Lower lobe of right lung (tissue), 2 donors: ENCODE measurements around the gene SMIM35. TPM values are rescaled to one million over a fixed set of nuclear protein-coding genes. Genes with fewer than 3 reads are reported as not detected.

Experiments
- ATAC-seq, 2 donors: fragments of 200-7000 bp; cut with Tn5 transposase; one replicate each; pipeline ENCODE4 v1.9.1; 2020 to 2022; ENCODE audit warnings: mild to moderate bottlenecking in 2 of 2, moderate library complexity in 2 of 2
- DNase-seq: peaks from one replicate; pipeline ENCODE4 v3.0.0-alpha.2; 2020
- H3K27ac ChIP-seq: fragments of 200-600 bp; one replicate; pipeline ENCODE4 v1.8.0; 2022
- H3K27me3 ChIP-seq: fragments of 200-600 bp; one replicate; pipeline ENCODE4 v1.8.0; 2022; ENCODE audit warnings: low read depth
- H3K36me3 ChIP-seq: fragments of 200-600 bp; one replicate; pipeline ENCODE4 v1.8.0; 2022; ENCODE audit warnings: mild to moderate bottlenecking
- H3K4me1 ChIP-seq: fragments of 200-600 bp; one replicate; pipeline ENCODE4 v1.8.0; 2022
- H3K4me3 ChIP-seq: fragments of 200-600 bp; one replicate; pipeline ENCODE4 v1.8.0; 2022; ENCODE audit warnings: mild to moderate bottlenecking
- H3K9me3 ChIP-seq: fragments of 200-600 bp; one replicate; pipeline ENCODE4 v1.8.0; 2022
- intact Hi-C: fragments of 100-400 bp; cut with DNase I; formaldehyde crosslinking; loops from one replicate; pipeline ENCODE4 v1.11.0; 2022
- total RNA-seq: library from RNA; stranded (reverse); fragmentation: NEBNext Ultra II Directional; extraction: Animal tissue kit (Norgen Biotek cat#: 25700); gene quantifications from one replicate; pipeline ENCODE4 v1.2.1, GENCODE V29; 2021
- TF ChIP-seq, protein P1 (sequence below): fragments of 200-600 bp; IDR thresholded peaks from one replicate; pipeline ENCODE4 v1.8.0; 2022; ENCODE audit warnings: antibody characterized with exemption, mild to moderate bottlenecking
- donor health status: DM: no; HTN: yes; CAD: no; lungs with severe emphysema.

The SMIM35 gene
- total RNA-seq, 1 donor from 2014 or later: not detected

DNA sequence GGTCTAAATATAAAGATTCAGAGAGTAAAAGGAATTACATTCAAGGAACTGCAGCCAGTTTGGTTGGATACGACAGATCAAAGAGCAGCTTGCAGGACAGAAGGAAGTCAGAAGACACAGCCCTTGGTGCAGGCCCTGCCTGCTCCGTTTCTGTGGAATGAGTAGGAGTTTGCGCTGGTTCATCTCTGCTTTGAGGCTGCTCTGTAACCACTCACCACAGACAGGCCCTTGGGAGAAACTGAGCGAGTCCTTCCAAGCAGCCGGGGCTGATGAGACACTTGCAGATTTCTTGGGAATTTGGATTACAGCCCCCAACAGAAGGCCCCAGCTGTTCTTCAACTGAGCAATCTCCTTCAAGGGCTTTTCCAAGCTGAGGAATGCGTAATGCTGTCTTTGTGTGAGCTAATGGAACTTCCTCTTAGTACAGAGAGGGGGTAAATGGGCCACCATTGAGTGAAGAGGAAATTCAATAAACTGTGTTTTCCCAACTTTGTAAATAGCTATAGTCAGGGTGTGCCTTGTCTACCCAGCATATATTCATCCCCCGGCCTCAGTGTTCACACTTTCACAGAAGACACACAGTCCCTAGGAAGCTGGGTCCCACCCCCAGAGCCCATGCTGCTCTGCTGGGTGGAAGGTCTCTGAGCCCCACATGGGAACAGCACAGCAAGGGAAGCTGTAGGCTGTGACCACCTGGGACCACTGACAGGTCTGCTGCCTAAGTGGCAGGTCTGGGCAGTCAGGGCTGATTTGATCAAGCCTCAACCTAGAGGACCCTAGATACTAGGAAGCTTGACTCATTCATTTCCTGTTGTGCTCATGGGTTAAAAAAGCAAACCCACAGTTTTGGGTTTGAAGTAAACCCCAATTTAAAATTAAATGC lies 84.0 kb downstream of the SMIM35 start:
- intact Hi-C loops: no loop called here
- TF ChIP-seq, protein P1, sequence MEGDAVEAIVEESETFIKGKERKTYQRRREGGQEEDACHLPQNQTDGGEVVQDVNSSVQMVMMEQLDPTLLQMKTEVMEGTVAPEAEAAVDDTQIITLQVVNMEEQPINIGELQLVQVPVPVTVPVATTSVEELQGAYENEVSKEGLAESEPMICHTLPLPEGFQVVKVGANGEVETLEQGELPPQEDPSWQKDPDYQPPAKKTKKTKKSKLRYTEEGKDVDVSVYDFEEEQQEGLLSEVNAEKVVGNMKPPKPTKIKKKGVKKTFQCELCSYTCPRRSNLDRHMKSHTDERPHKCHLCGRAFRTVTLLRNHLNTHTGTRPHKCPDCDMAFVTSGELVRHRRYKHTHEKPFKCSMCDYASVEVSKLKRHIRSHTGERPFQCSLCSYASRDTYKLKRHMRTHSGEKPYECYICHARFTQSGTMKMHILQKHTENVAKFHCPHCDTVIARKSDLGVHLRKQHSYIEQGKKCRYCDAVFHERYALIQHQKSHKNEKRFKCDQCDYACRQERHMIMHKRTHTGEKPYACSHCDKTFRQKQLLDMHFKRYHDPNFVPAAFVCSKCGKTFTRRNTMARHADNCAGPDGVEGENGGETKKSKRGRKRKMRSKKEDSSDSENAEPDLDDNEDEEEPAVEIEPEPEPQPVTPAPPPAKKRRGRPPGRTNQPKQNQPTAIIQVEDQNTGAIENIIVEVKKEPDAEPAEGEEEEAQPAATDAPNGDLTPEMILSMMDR: no peak
- ATAC-seq: peak; percentile 65

DNA sequence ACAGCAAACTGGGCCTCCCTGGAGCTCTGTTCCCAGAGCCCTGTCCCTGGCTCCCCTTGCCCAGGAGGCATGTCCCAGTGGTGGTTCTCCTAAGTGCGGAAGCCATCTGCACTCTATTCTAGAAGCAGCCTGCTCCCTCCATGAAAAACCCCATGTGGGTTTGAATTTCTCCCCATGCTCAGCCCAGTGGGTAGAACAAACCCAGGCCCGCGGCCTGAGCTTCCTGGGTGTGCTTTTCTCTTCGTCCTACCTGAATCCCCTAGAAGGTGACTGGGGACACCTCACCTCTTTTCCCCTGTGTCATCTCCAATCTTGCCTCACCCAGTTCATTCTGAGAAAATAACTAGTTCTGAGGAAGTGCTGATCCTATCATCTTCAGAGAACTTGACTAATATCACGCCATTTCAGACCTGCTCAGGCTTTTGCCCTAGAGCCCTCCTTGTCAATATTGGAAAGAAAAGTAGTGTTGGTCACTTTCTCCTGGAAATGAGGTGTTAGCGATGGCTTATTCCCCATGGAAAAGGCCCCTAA lies 84.7 kb downstream of the SMIM35 start:
- no peaks in the 10 kb centered on the region for H3K27me3 ChIP-seq
- H3K27ac ChIP-seq: peak overlapping the region; percentile 61
- no peaks in the 10 kb centered on the region for H3K9me3 ChIP-seq
- DNase-seq (no peak), ATAC-seq (peak in 1 of 2 donors; percentile 18)
- peaks cover 48% of the 10 kb centered on the region for H3K4me1 ChIP-seq
- H3K4me3 ChIP-seq: no peak overlapping the region
- intact Hi-C loops: no loop called here
- TF ChIP-seq, protein P1: no peak
- H3K36me3 ChIP-seq: peaks cover 16% of the 10 kb centered on the region

More for the DNA sequence above, 84.0 kb downstream of the SMIM35 start:
- no peak overlapping the region for H3K4me3 ChIP-seq
- H3K4me1 ChIP-seq: peaks cover 52% of the 10 kb centered on the region
- H3K36me3 ChIP-seq: peaks cover 9% of the 10 kb centered on the region
- no peaks in the 10 kb centered on the region for H3K27me3 ChIP-seq
- no peaks in the 10 kb centered on the region for H3K9me3 ChIP-seq
- H3K27ac ChIP-seq: peak overlapping the region; percentile 61
- peak; percentile 49 for DNase-seq

DNA sequence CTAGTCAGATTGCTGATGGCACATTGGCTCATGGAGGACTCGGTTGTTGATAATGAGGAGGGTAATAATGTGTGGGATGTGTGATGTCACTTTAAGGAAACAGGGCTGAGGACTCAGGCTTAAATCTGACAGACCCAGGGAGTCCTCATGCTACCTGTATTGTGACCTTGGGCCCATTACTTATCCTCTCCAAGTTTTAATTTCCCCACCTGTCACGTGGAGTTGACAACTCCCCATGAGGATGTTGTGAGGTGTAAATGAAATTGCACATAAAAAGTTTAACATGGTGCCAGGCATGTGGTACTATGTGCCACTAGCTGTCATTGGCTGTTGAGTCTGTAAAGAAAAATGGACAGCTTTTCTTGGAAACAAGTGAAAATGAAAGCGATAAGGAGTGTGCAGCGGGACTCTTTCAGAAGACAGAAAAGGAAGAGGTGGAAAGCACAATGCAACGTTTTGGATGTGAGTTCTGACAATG lies 85.2 kb downstream of the SMIM35 start:
- Histone ChIP-seq H3K36me3 (peaks cover 21% of the 10 kb centered on the region), H3K9me3 (no peaks in the 10 kb centered on the region), H3K27me3 (no peaks in the 10 kb centered on the region), H3K27ac (peak overlapping the region; percentile 61), H3K4me1 (peaks cover 42% of the 10 kb centered on the region), H3K4me3 (no peak overlapping the region)
- DNase-seq: no peak
- TF ChIP-seq, protein P1: no peak
- intact Hi-C loops: no loop called here
- ATAC-seq: no peak

DNA sequence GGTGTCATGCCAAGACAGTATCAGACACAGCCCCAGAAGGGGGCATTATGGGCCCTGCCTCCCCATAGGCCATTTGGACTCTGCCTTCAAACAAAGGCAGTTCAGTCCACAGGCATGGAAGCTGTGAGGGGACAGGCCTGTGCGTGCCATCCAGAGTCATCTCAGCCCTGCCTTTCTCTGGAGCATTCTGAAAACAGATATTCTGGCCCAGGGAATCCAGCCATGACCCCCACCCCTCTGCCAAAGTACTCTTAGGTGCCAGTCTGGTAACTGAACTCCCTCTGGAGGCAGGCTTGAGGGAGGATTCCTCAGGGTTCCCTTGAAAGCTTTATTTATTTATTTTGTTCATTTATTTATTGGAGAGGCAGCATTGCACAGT lies 85.9 kb downstream of the SMIM35 start:
- Histone ChIP-seq H3K27ac (peak overlapping the region; percentile 10), H3K4me3 (no peak overlapping the region), H3K4me1 (peaks cover 35% of the 10 kb centered on the region), H3K36me3 (peaks cover 28% of the 10 kb centered on the region), H3K9me3 (no peaks in the 10 kb centered on the region), H3K27me3 (no peaks in the 10 kb centered on the region)
- intact Hi-C loops: no loop called here
- ATAC-seq (no peak), DNase-seq (no peak)
- TF ChIP-seq, protein P1: no peak

DNA sequence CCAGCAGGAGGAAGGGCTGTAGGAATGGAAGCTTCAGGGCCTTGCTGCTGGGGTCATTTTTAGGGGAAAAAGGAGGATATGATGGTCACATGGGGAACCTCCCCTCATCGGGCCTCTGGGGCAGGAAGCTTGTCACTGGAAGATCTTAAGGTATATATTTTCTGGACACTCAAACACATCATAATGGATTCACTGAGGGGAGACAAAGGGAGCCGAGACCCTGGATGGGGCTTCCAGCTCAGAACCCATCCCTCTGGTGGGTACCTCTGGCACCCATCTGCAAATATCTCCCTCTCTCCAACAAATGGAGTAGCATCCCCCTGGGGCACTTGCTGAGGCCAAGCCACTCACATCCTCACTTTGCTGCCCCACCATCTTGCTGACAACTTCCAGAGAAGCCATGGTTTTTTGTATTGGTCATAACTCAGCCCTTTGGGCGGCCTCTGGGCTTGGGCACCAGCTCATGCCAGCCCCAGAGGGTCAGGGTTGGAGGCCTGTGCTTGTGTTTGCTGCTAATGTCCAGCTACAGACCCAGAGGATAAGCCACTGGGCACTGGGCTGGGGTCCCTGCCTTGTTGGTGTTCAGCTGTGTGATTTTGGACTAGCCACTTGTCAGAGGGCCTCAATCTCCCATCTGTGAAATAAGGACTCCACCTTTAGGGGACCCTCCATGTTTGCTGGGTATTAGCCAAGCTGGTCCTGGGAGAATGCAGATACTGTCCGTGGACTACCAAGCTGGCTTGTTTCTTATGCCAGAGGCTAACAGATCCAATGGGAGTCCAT lies 86.5 kb downstream of the SMIM35 start:
- peak overlapping the region; percentile 10 for H3K27ac ChIP-seq
- TF ChIP-seq, protein P1: no peak
- H3K9me3 ChIP-seq: no peaks in the 10 kb centered on the region
- peaks cover 35% of the 10 kb centered on the region for H3K4me1 ChIP-seq
- no peaks in the 10 kb centered on the region for H3K27me3 ChIP-seq
- peaks cover 34% of the 10 kb centered on the region for H3K36me3 ChIP-seq
- no peak for ATAC-seq
- DNase-seq: no peak
- H3K4me3 ChIP-seq: no peak overlapping the region
- intact Hi-C loops: no loop called here
